GM19467 (cell line): ENCODE data around the gene MORN1.

ENCODE experiments used
- ATAC-seq: cut with Tn5 transposase; IDR thresholded peaks from one replicate; pipeline ENCODE4 v1.9.1; 2021; ENCODE audit warnings: mild to moderate bottlenecking, moderate library complexity; ENCODE audit not compliant: unreplicated experiment

Gene MORN1

GRCh38 chr1:2311184-2312032 is 79.9 kb downstream of the MORN1 start:
- no peak for ATAC-seq

GRCh38 chr1:2310332-2311183 is 80.8 kb downstream of the MORN1 start:
- ATAC-seq = no peak

GRCh38 chr1:2308844-2309243 is 82.5 kb downstream of the MORN1 start:
- no peak for ATAC-seq

- no peak for ATAC-seq
These were observed 83.4 kb downstream of the MORN1 start for GRCh38 chr1:2307972-2308371.

GRCh38 chr1:2307064-2307605 is 84.2 kb downstream of the MORN1 start:
- no peak for ATAC-seq

GRCh38 chr1:2306151-2306978 is 85.0 kb downstream of the MORN1 start:
- no peak for ATAC-seq

- no peak for ATAC-seq
These were observed 86.3 kb downstream of the MORN1 start for GRCh38 chr1:2304921-2305681.

GRCh38 chr1:2304282-2304681 is 87.1 kb downstream of the MORN1 start:
- ATAC-seq = no peak

GRCh38 chr1:2303781-2304180 is 87.6 kb downstream of the MORN1 start:
- no peak for ATAC-seq

GRCh38 chr1:2303016-2303775 is 88.2 kb downstream of the MORN1 start:
- no peak for ATAC-seq

GRCh38 chr1:2302292-2302925 is 88.9 kb downstream of the MORN1 start:
- no peak for ATAC-seq

GRCh38 chr1:2301607-2302291 is 89.6 kb downstream of the MORN1 start:
- ATAC-seq = no peak

GRCh38 chr1:2300851-2301606 is 90.3 kb downstream of the MORN1 start:
- ATAC-seq = peak; percentile 46

GRCh38 chr1:2300004-2300771 is 91.2 kb downstream of the MORN1 start:
- peak; percentile 72 for ATAC-seq

GRCh38 chr1:2299131-2299627 is 92.2 kb downstream of the MORN1 start:
- no peak for ATAC-seq

GRCh38 chr1:2298685-2299084 is 92.7 kb downstream of the MORN1 start:
- ATAC-seq = no peak
